ENCODE measurements around the gene HNRNPF. TPM values are rescaled to one million over a fixed set of nuclear protein-coding genes. Genes with fewer than 3 reads are reported as not detected.
"Not testable (repeated sequence)": the region's sequence is repeated elsewhere in the genome, so short reads cannot be mapped to it uniquely, and the experiment has no call there.

HNRNPF gene
- total RNA-seq, 1 donor from 2014 or later: 122 TPM

DNA sequence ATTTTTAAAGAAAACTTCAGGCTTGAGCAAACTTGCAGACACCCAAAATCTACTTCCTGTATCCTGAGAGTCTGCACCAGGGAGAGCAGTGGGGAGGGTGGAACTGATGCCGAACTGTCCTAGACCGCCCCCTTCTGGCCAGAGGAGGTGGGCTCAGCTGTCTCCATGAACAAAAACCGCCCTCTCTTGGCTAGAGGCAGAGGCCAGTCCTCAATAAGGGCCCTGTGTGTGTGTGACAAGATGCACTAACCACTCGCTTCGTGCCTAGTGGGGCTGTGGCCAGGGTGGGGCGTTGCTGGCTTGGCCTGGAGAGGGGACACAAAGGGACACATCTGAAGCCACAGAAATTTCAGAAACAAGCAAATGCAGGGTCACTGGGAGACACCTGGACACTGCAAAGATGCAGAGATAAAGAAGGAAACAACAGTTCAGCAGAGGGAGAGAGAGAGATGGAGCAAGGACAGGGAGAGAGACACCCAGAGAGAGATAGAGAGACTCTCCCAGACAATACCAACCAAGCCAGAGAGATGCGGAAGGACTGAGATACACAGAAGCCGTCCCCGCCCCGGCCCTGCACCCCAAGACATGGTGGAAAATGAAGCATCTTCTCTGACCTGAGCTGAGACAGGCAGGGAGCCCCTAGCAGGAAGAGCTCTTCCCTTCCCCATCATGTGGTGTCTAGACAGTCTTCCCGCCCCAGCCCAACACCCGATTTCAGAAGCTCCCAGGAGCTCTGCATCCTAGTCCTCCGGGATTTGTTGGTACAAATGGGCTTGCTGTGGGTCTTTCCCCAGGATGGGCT is 60.3 kb downstream of the HNRNPF start:
- DNase-seq: peak; percentile 74

DNA sequence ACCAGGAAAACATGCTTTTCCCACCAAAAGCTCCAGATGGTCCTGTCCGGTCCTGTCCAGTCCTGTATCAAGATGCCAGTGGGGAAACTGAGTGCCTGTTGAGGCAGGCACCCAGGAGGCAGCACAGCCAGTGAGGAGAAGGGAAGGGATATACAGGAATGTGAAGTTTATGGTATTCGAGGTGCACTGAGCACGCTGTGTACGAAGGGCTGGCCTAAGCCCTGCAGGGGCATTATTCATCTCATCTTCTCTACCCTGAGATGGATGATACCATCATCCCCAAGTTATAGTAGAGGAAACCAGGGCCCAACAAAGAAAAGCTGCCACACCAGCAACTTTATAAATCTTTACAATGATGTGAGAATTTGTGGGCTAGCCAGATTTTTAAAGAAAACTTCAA is 61.0 kb downstream of the HNRNPF start:
- DNase-seq: no peak

DNA sequence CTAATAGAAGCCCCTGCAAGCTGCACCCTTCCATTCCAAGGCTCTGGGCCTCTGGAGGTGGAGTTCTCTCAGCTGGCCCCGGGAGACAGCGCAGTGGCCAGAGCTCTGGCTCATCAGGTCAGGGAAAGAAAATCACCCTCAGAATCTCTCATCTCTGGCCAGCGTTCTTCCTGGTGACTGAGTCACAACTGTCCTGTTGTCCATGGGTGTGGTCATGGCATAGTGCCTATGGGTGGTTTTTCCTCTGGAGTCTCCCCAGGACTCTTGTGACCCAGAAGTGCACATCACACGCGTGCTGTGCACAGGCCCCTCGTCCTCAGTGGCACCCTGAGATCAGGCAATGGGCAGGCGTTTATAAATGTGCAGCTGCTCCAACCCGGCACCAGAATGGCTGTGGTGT is 64.9 kb downstream of the HNRNPF start:
- DNase-seq: no peak

DNA sequence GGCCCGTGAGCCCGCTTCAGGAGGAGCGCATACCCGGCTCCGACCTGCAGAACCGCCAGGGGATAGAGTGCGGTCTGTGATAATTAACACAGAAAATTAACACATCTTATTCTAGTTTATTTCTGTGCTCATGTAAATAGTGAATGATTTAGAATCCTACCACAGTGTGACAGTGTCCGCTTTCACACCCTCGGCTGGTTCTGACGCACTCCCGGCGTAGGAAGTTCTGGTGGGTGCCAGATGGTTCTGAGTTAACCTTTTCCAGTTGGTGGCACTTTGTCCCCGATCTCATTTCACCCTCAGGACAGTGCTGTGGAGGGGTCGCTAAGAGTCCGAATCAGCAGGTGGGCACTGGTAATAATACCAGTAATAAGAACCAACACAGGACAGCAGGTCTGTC is 65.9 kb downstream of the HNRNPF start:
- no peak for DNase-seq

DNA sequence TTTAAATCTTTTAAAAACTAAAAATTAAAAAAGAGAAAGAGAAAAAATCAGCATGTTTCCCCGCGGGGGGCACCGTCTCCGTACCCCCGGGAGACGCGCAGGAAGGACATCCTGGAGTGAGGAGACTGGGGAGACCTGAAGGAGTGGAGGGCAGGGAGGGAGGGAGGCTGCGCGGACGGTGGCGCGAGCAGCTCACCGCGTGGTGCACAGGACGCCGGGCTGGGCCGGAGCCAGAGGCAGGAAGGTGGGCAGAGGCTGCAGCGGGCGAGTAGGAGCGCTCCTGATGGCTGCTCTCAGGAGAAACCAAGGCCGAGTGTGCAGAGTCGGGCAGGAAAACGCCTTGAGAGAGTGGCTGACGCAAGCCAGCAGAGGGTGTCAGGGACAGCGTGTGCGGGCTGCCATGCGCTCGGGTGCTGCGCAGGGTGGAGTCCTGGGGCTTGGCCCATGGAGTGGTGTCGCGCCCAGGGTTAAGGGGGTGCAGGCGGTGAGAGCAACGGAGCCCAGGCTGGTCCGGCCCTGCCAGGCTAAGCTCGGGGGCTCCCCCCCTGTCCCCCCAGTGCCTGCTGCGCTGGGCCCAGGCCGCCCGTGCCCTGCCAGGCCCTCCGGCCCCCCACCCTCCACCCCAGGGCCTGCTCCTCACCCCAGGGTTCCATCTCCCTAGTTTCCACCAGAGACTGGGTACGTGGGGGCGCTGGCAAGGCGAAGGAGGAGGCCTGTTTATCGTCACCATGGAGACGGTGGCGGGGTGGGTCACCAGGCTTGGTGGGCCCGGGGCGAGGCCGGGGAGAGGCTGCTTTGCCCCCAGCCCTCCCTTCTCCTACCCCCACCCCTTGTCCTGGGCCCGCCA is 66.5 kb downstream of the HNRNPF start:
- DNase-seq: no peak

DNA sequence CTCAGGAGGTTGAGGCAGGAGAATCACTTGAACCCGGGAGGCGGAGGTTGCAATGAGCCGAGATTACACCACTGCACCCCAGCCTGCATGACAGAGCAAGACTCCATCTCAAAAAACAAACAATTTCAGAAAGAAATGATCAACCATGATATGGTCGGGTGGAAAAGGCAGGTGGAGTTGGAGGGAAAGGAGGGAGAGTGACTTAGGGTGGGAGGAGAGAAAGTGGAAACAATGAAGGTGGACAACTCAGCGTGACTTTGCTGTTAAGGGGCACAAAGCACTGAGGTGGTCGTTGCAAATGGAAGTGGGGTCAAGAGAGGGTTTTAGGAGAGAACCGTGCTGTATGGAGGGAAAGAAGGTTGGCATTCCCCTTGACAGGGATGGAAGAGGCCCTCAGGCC is 67.5 kb downstream of the HNRNPF start:
- DNase-seq: no peak

DNA sequence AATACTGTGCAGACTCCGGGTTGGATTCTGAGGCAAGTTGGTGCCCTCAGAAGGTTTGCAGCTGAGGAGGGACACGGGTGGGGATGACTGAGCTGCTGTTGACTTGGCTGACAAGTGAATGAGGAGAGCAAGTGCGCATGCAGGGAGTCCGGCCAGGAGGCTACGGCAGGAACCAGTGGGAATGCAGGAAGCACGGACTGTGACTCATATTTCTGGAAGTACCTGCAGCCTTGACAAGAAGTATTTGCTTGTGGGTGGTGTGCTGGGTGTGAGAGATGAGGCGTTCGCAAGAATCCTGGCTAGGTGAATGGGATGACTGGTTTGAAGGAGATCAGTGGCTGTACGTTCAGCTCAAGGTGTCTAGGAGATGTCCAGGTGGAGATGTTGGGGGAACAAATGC is 68.4 kb downstream of the HNRNPF start:
- DNase-seq: no peak

DNA sequence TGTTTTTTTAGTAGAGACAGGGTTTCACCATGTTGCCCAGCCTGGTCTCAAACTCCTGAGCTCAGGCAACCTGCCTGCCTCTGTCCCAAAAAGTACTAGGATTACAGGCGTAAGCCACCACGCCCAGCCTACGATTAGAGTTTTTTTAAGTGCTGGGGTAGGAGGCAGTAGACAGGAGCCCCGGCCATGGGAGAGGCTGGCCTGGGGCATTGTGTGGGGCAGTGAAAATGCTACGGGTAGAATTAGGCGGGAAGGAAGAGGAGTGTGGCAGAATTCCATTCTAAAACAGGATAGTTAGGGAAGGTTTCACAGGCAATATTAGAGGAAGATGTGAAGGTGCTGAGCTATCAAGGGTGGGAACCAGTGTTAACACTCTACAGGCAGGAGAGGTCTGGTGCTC is 68.9 kb downstream of the HNRNPF start:
- DNase-seq: no peak

DNA sequence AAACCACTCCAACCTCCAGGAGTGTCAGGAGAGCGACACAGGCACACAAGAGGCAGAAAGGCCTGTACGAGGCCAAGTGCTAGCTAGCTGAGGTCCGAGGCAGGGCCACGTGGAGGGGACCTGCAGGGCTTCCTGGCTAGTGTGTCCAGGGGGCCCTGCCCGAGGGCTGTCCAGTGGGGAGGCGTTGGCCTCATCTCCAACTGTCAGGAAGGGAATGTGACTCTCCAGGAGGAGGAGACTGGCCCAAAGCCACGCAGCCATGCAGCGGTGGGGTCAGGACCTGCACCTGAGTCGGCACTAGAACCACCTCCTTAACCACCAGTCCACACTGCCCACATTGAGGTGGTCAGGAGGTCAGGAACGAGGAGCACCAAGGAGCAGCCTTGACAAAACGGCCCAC is 69.8 kb downstream of the HNRNPF start:
- no peak for DNase-seq

DNA sequence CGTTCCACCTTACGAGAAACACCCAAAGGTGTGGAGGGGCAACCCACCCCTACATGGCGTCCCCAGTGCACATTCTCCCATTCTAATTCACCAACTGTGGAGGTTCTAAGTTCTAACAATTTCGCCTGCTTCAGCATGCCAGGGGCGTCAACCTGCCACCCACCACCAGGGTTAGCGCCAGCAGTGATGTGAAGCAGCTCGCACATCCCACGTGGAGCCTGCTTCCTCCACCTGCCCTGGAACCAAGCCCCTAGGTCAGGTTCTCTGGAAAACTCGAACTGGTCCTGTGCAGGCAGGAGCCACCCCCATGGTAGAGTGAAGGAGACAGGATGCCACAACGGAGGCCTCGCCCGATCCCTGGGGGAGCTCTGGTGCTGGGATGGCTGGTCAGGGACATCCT is 70.9 kb downstream of the HNRNPF start:
- no peak for DNase-seq

DNA sequence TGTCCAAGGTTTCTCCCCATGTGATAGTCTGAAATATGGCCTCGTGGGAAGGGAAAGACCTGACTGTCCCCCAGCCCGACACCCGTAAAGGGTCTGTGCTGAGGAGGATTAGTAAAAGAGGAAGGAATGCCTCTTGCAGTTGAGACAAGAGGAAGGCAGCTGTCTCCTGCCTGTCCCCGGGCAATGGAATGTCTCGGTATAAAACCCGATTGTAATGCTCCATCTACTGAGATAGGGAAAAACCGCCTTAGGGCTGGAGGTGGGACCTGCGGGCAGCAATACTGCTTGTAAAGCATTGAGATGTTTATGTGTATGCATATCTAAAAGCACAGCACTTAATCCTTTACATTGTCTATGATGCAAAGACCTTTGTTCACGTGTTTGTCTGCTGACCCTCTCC is 71.5 kb downstream of the HNRNPF start:
- not testable (repeated sequence) for DNase-seq

DNA sequence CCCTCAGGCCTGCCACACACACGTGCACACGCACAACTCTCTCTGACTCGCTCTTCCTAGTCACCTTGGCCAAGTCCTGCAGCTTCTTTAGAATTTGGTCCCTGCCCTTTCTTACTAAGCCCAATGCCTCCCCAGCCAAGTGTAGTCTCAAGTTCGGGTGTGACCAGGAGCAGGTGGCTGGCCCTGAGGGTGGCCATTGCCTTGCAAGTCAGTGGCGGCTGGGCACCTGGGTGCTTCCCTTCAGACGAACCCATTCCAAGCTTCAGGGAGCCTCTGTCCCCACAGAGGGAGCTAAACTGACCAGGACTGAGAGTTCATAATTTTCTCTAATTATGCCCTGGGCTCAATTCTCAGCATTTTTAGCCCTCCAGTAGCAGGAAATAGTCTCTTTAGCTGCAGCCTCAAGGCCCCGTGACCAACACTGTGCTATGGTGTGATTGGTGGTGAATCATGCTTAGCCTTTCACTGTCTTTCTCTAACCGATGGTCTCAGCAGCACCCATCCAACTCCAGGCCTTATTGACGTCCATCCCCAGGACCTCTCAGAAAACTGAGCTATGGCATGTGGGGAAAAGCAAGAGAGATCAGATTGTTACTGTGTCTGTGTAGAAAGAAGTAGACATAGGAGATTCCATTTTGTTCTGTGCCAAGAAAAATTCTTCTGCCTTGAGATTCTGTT is 72.2 kb downstream of the HNRNPF start:
- no peak for DNase-seq

DNA sequence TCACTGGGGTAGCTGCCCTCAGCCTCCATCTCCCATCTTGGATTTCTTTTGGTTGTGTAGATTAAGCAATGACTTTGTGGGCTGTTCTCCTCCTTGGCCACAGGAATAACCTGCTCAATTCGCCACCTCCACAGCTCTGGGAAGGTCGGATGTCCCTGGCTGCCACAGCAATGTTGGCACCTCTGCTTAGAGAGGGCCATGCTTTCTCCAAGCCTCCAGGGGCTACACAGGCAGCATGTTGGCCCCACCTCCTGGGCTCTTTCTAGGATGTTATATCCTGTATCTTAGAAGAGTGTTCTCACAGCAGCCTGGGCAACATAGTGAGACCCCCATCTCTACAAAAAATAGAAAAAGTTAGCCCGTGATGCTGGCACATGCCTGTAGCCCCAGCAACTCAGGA is 72.9 kb downstream of the HNRNPF start:
- DNase-seq: no peak

Small RNA genes lying within 50 kb of the gene (small RNA-seq; reads per million reads assigned to genes)
- gene RNU6ATAC11P (ENCODE audit: low replicate concordance) (not detected), gene RNU7-193P (ENCODE audit: low replicate concordance) (0.07 reads per million), gene SNORD3J (ENCODE audit: low replicate concordance) (not detected)

Other genes with a start within 250 kb of the HNRNPF start
- gene RASGEF1A, start 142.1 kb downstream of the HNRNPF start, total RNA-seq: 0.79 TPM
- gene FXYD4, start 37.5 kb downstream of the HNRNPF start, total RNA-seq: not detected
- gene ZNF487, start 27.9 kb upstream of the HNRNPF start, total RNA-seq: 8.0 TPM
- gene ZNF239, start 165.4 kb upstream of the HNRNPF start, total RNA-seq: 5.6 TPM
- 3.8 TPM for gene ZNF485, start 197.3 kb upstream of the HNRNPF start, total RNA-seq
- gene ZNF32, start 239.7 kb upstream of the HNRNPF start, total RNA-seq: 28.4 TPM

Measured in skin of body (tissue), 3 donors.